Lower leg skin (tissue), 3 donors: ENCODE data around the gene ATXN7L3.

Experiments used
- POLR2A ChIP-seq, 2 donors: fragments of 450-650 bp; IDR thresholded peaks; one replicate each; pipeline ENCODE4 v1.6.1; 2016 to 2017; ENCODE audit warnings: antibody characterized with exemption in 2 of 2, mild to moderate bottlenecking in 1 of 2, moderate library complexity in 1 of 2
- TF ChIP-seq, protein P1 (sequence below), 3 donors: fragments of 450-650 bp; IDR thresholded peaks; one replicate each; pipeline ENCODE4 v1.5.1; 2016; ENCODE audit warnings: antibody characterized with exemption in 3 of 3, mild to moderate bottlenecking in 3 of 3, moderate library complexity in 2 of 3

DNA sequence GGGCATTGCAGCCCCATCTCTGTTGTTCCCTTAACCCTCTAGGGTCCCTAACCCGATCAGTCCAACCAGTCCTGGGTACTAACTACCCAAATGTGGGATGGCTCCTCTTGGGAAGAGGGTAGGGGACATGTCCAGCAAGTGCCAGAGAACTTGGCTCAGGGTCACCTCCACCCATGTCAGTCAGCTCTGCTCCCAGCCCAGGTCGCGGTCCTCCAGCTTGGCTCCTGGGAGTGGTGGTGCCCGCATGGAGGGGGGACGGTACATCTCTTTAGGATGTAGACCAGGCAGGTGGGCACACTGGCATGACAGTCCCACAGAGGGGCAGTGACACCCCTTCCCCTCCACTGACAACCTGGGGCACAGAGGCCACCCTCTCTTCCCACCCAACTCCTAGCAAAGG lies 6.9 kb downstream of the ATXN7L3 start:
- no peak for TF ChIP-seq POLR2A (IDR thresholded peaks at IDR 0.05)
- TF ChIP-seq, protein P1, sequence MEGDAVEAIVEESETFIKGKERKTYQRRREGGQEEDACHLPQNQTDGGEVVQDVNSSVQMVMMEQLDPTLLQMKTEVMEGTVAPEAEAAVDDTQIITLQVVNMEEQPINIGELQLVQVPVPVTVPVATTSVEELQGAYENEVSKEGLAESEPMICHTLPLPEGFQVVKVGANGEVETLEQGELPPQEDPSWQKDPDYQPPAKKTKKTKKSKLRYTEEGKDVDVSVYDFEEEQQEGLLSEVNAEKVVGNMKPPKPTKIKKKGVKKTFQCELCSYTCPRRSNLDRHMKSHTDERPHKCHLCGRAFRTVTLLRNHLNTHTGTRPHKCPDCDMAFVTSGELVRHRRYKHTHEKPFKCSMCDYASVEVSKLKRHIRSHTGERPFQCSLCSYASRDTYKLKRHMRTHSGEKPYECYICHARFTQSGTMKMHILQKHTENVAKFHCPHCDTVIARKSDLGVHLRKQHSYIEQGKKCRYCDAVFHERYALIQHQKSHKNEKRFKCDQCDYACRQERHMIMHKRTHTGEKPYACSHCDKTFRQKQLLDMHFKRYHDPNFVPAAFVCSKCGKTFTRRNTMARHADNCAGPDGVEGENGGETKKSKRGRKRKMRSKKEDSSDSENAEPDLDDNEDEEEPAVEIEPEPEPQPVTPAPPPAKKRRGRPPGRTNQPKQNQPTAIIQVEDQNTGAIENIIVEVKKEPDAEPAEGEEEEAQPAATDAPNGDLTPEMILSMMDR (IDR thresholded peaks at IDR 0.05), result no peak
